PC-3 (cell line): ENCODE results near the gene DNAJA3. TPM values are rescaled to one million over a fixed set of nuclear protein-coding genes. Genes with fewer than 3 reads are reported as not detected.
A peak's percentile ranks its signal among the peaks of the same experiment; 100 is the strongest.

Experiments used
- ATAC-seq: fragments of 200-7000 bp; cut with Tn5 transposase; 2 replicates; pipeline ENCODE4 v1.9.1; 2020; ENCODE audit warnings: mild to moderate bottlenecking, moderate library complexity
- BruUV-seq: library from RNA; stranded (reverse); fragments of 400-500 nt; replicated peaks from 2 replicates; lab custom pipeline; 2021; lab: Mats Ljungman, UMichigan
- CTCF ChIA-PET: fragments of 300-600 bp; sonication (Branson Sonifier 250); formaldehyde crosslinking; loops from one replicate; lab custom pipeline; 2022; ENCODE audit warnings: antibody characterized with exemption; lab: Charles Lee
- POLR2A ChIA-PET: fragments of 300-600 bp; sonication (Branson Sonifier 250); formaldehyde crosslinking; loops from one replicate; lab custom pipeline; 2022; ENCODE audit warnings: antibody characterized with exemption; ENCODE audit not compliant: unreplicated experiment; lab: Charles Lee
- DNase-seq: peaks from one replicate; pipeline ENCODE4 v3.0.0-alpha.2; 2015
- H2AFZ ChIP-seq: fragments of 300-600 bp; sonication (generic); 2 replicates; pipeline ENCODE4 v1.6.0; 2016; ENCODE audit warnings: antibody characterized with exemption, low read length
- H3F3A ChIP-seq: fragments of 300-600 bp; sonication (generic); one replicate; pipeline ENCODE4 v1.6.0; 2017; ENCODE audit warnings: antibody characterized with exemption, low read length, control low read depth, mild to moderate bottlenecking; ENCODE audit not compliant: unreplicated experiment
- H3K27ac ChIP-seq: fragments of 300-600 bp; sonication (generic); 2 replicates; pipeline ENCODE4 v1.5.1; 2016; ENCODE audit warnings: mild to moderate bottlenecking, low read length
- H3K27me3 ChIP-seq: fragments of 300-600 bp; sonication (generic); 2 replicates; pipeline ENCODE4 v1.6.1; 2016; ENCODE audit warnings: low read length, mixed read lengths
- H3K36me3 ChIP-seq: fragments of 300-600 bp; sonication (generic); 2 replicates; pipeline ENCODE4 v1.6.1; 2016; ENCODE audit warnings: low read depth, mixed run types, low read length, mixed read lengths
- H3K4me1 ChIP-seq: fragments of 300-600 bp; sonication (generic); 2 replicates; pipeline ENCODE4 v1.5.1; 2016; ENCODE audit warnings: low read length; ENCODE audit not compliant: insufficient read depth
- H3K4me2 ChIP-seq: fragments of 300-600 bp; sonication (generic); 2 replicates; pipeline ENCODE4 v1.6.0; 2016; ENCODE audit warnings: low read length
- H3K4me3 ChIP-seq: fragments of 300-600 bp; sonication (generic); 2 replicates; pipeline ENCODE4 v1.5.1; 2016; ENCODE audit warnings: mild to moderate bottlenecking, low read length, mixed read lengths
- H3K79me2 ChIP-seq: fragments of 300-600 bp; sonication (generic); 2 replicates; pipeline ENCODE4 v1.6.1; 2017; ENCODE audit warnings: low read length, mixed read lengths
- H3K9ac ChIP-seq: fragments of 300-600 bp; sonication (generic); 2 replicates; pipeline ENCODE4 v1.6.0; 2016; ENCODE audit warnings: mild to moderate bottlenecking, low read length
- H3K9me2 ChIP-seq: fragments of 300-600 bp; sonication (generic); replicated peaks from 2 replicates; pipeline ENCODE4 v1.6.1; 2016; ENCODE audit warnings: mixed run types, low read length, mixed read lengths
- H3K9me3 ChIP-seq: fragments of 300-600 bp; sonication (generic); 2 replicates; pipeline ENCODE4 v1.6.1; 2016; ENCODE audit warnings: low read length, mixed read lengths
- H4K20me1 ChIP-seq: fragments of 300-600 bp; sonication (generic); 2 replicates; pipeline ENCODE4 v1.6.1; 2016; ENCODE audit warnings: low read length, mixed read lengths
- EZH2 ChIP-seq: fragments of 300-600 bp; sonication (generic); IDR thresholded peaks from one replicate; pipeline ENCODE4 v1.6.1; 2017; ENCODE audit warnings: antibody characterized with exemption, mild to moderate bottlenecking, low read length; ENCODE audit not compliant: unreplicated experiment
- EZH2phosphoT487 ChIP-seq: fragments of 300-600 bp; sonication (generic); IDR thresholded peaks from 2 replicates; pipeline ENCODE4 v1.6.1; 2018; ENCODE audit warnings: mild to moderate bottlenecking, antibody characterized with exemption, low read length, borderline replicate concordance
- intact Hi-C: fragments of 100-400 bp; cut with micrococcal nuclease; formaldehyde crosslinking; loops from 2 replicates; pipeline ENCODE4 v1.9.0; 2023
- total RNA-seq: library from RNA; depleted of rRNA; stranded (reverse); fragments of >200 nt; gene quantifications from 2 replicates; pipeline ENCODE4 v1.2.3, GENCODE V29; 2014
- TF ChIP-seq, protein P1 (sequence below): fragments of 300-600 bp; sonication (generic); conservative IDR thresholded peaks from 2 replicates; pipeline ENCODE4 v1.5.1; 2017; ENCODE audit warnings: antibody characterized with exemption, low read depth, mild to moderate bottlenecking, low read length

The DNAJA3 gene
- total RNA-seq, 1 experiment from 2014 or later: 123 TPM

DNA sequence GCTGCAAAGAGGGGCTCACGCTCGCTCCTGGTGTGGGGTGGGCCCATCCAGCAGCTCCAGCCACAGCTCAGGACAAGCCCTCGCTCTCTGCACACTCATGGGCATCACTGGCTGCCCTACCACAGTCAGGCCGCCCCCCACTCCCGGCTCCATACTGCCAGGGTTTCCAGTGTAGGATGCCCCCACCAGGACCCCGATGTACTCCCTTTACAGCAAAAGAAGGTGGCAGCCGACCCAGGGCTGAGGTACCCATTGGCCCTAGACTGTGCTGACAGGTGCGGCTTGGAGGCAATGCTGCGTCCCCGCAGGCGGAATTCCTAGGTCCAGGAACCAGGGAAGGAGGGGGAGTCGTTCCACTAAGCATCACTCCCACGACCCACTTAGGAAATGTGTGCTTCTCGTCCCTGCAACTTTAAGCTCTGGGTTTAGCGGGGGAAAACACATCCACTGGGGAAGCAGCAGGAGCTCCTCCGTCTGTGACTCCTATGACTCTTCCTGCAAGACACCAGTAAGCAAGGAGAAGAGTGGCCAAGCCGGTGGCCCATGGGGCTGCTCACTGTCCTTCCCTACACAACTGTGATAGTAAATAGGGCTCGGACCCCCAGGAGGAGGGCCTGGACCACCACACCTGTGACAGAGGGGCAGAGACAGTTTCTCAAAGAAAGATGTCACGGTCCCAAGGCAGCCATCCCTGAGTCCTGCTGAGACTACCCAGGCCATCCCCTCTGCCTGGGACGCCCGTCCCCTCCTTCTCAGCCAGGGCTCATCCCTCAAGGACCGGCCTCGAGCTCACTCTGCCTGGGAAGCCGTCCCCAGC is 22.3 kb upstream of the DNAJA3 start:
- Histone ChIP-seq H3K27ac (no peak overlapping the region), H3F3A (no peaks in the 10 kb centered on the region), H3K9me2 (no peaks in the 10 kb centered on the region), H3K9me3 (no peaks in the 10 kb centered on the region), H3K4me3 (no peak overlapping the region), H3K4me1 (peaks cover 3% of the 10 kb centered on the region), H3K79me2 (no peaks in the 10 kb centered on the region), H3K36me3 (no peaks in the 10 kb centered on the region), H4K20me1 (no peaks in the 10 kb centered on the region), H3K9ac (no peak overlapping the region), H2AFZ (no peak overlapping the region), H3K27me3 (no peaks in the 10 kb centered on the region), H3K4me2 (no peak overlapping the region)
- ChIA-PET CTCF (interaction anchor here (0.6 to 1.2 kb wide), 7 partner anchors 9 to 51 kb away, joined by 3 to 7 read pairs (median 3); no protein-coding TSS in a partner anchor), POLR2A (no interaction called here)
- ATAC-seq (no peak), DNase-seq (no peak)
- intact Hi-C loops: loop anchor here (2.0 kb wide), 1 partner anchor 45 kb away; no protein-coding TSS in a partner anchor
- BruUV-seq: no TSS peak
- no peak for TF ChIP-seq EZH2phosphoT487
- no peak for TF ChIP-seq EZH2
- TF ChIP-seq, protein P1, sequence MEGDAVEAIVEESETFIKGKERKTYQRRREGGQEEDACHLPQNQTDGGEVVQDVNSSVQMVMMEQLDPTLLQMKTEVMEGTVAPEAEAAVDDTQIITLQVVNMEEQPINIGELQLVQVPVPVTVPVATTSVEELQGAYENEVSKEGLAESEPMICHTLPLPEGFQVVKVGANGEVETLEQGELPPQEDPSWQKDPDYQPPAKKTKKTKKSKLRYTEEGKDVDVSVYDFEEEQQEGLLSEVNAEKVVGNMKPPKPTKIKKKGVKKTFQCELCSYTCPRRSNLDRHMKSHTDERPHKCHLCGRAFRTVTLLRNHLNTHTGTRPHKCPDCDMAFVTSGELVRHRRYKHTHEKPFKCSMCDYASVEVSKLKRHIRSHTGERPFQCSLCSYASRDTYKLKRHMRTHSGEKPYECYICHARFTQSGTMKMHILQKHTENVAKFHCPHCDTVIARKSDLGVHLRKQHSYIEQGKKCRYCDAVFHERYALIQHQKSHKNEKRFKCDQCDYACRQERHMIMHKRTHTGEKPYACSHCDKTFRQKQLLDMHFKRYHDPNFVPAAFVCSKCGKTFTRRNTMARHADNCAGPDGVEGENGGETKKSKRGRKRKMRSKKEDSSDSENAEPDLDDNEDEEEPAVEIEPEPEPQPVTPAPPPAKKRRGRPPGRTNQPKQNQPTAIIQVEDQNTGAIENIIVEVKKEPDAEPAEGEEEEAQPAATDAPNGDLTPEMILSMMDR: no peak

DNA sequence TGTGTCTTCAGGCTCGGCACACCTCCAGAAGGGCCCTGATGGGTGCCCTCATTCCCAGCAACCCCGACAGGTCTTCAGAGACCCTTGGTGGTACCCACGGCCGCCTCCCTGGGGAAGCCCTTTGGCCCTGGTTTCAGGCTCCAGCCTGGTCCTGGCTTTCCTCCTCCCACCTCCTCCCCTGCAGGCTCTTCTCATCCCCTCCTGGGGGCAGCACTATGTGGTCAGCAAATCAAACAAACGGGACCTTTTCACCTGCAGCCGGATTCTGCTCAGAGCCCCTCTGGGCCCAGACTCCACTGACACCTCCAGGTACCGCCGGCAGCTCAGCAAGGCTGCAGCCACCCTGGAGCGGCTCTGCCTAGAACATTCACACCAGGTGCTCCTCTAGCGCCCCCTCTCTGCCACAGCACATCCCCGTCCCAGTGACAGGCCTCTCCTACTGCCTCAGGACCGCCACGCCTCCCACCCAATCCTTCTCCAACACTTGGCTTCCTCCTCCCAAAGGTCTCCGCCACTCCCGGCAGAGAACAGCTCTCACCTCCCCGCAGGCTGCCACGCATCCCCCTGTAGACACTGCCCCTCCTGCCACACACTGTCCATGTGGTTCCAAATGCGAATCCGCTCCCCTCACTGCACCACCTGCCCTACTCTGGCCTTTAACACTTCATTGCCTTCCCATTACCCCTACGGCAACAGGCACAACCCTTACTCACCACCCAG is 21.3 kb upstream of the DNAJA3 start:
- ChIA-PET CTCF (interaction anchor here (0.7 kb wide), 1 partner anchor 52 kb away, joined by 3 read pairs; no protein-coding TSS in a partner anchor), POLR2A (no interaction called here)
- Histone ChIP-seq H3F3A (no peaks in the 10 kb centered on the region), H3K9ac (no peak overlapping the region), H2AFZ (no peak overlapping the region), H3K27me3 (no peaks in the 10 kb centered on the region), H3K79me2 (no peaks in the 10 kb centered on the region), H4K20me1 (no peaks in the 10 kb centered on the region), H3K4me3 (no peak overlapping the region), H3K36me3 (no peaks in the 10 kb centered on the region), H3K4me2 (no peak overlapping the region), H3K4me1 (peaks cover 4% of the 10 kb centered on the region), H3K27ac (no peak overlapping the region), H3K9me3 (no peaks in the 10 kb centered on the region), H3K9me2 (no peaks in the 10 kb centered on the region)
- DNase-seq (peak; percentile 37), ATAC-seq (peak; percentile 30; the same call in 1 of the 2 replicates)
- intact Hi-C loops: no loop called here
- no TSS peak for BruUV-seq
- no peak for TF ChIP-seq EZH2phosphoT487
- TF ChIP-seq, protein P1: peak; percentile 92
